Measurements from ENCODE around the gene CCDC24.
A peak's percentile ranks its signal among the peaks of the same experiment; 100 is the strongest.

Gene CCDC24

GRCh38 chr1:44029260-44029910, 38.0 kb downstream of the CCDC24 start:
- DNase-seq: no peak

GRCh38 chr1:44029911-44030604, 38.7 kb downstream of the CCDC24 start:
- peak; percentile 88 for DNase-seq

GRCh38 chr1:44030605-44031251, 39.3 kb downstream of the CCDC24 start:
- DNase-seq: peak; percentile 70

GRCh38 chr1:44031252-44032169, 40.1 kb downstream of the CCDC24 start, which contains the start of gene SLC6A9:
Gene SLC6A9, minus strand, starts transcription at chr1:44031462. Its CDS starts 7,185 bp downstream, at chr1:44024277.
- DNase-seq: no peak

- DNase-seq: no peak
These were observed 40.9 kb downstream of the CCDC24 start for GRCh38 chr1:44032170-44032790.

- DNase-seq: no peak
These were observed 41.7 kb downstream of the CCDC24 start for GRCh38 chr1:44033041-44033575.

GRCh38 chr1:44033756-44034155, 42.4 kb downstream of the CCDC24 start:
- DNase-seq: no peak

GRCh38 chr1:44034423-44034822, 43.0 kb downstream of the CCDC24 start:
- no peak for DNase-seq

GRCh38 chr1:44034976-44035716, 43.7 kb downstream of the CCDC24 start:
- DNase-seq: no peak

- DNase-seq: no peak
These were observed 44.5 kb downstream of the CCDC24 start for GRCh38 chr1:44035726-44036408.

GRCh38 chr1:44036409-44037139, 45.2 kb downstream of the CCDC24 start:
- DNase-seq: peak; percentile 72

GRCh38 chr1:44037154-44037553, 45.8 kb downstream of the CCDC24 start:
- no peak for DNase-seq

- DNase-seq: no peak
These were observed 47.7 kb downstream of the CCDC24 start for GRCh38 chr1:44038876-44039657.

- no peak for DNase-seq
These were observed 49.0 kb downstream of the CCDC24 start for GRCh38 chr1:44040418-44040817.

- DNase-seq: no peak
These were observed 49.4 kb downstream of the CCDC24 start for GRCh38 chr1:44040846-44041245.

GRCh38 chr1:44043176-44044070, 52.0 kb downstream of the CCDC24 start:
- no peak for DNase-seq

GRCh38 chr1:44044071-44044801, 52.8 kb downstream of the CCDC24 start:
- no peak for DNase-seq
